Liver (tissue), 9 donors: Measurements from ENCODE around the gene GRK3. TPM values are rescaled to one million over a fixed set of nuclear protein-coding genes. Genes with fewer than 3 reads are reported as not detected.

Experiments used
- DNase-seq: peaks from one replicate; pipeline ENCODE4 v3.0.0-alpha.2; 2017; ENCODE audit warnings: low spot score
- H3K27ac ChIP-seq, 2 donors: one replicate each; pipeline ENCODE4 v1.7.0; 2013; ENCODE audit warnings: inconsistent platforms in 2 of 2, low read length in 2 of 2, control low read depth in 1 of 2, low read depth in 1 of 2, mild to moderate bottlenecking in 1 of 2
- H3K27me3 ChIP-seq, 4 donors: one replicate each; pipeline versions ENCODE4 v1.6.1 to v1.7.0; 2013; ENCODE audit warnings: low read length in 3 of 4, inconsistent platforms in 1 of 4, mild to moderate bottlenecking in 1 of 4, moderate library complexity in 1 of 4; ENCODE audit not compliant: control insufficient read depth in 4 of 4, insufficient read depth in 4 of 4
- H3K36me3 ChIP-seq, 4 donors: one replicate each; pipeline versions ENCODE4 v1.6.1 to v1.7.0; 2013; ENCODE audit warnings: low read length in 3 of 4, mild to moderate bottlenecking in 3 of 4, low read depth in 1 of 4, moderate library complexity in 1 of 4; ENCODE audit not compliant: control insufficient read depth in 4 of 4, insufficient read depth in 3 of 4
- H3K4me1 ChIP-seq, 4 donors: one replicate each; pipeline versions ENCODE4 v1.6.1 to v1.7.0; 2013; ENCODE audit warnings: low read length in 3 of 4, mild to moderate bottlenecking in 3 of 4, moderate library complexity in 1 of 4; ENCODE audit not compliant: control insufficient read depth in 4 of 4, insufficient read depth in 4 of 4
- H3K4me3 ChIP-seq, 3 donors: one replicate each; pipeline versions ENCODE4 v1.6.1 to v1.7.0; 2013; ENCODE audit warnings: low read length in 3 of 3, control low read depth in 1 of 3, low read depth in 1 of 3, mild to moderate bottlenecking in 1 of 3
- H3K9ac ChIP-seq, 2 donors: one replicate each; pipeline ENCODE4 v1.7.0; 2013; ENCODE audit warnings: low read length in 2 of 2, mild to moderate bottlenecking in 2 of 2, moderate library complexity in 2 of 2, control low read depth in 1 of 2, low read depth in 1 of 2
- H3K9me3 ChIP-seq, 4 donors: one replicate each; pipeline versions ENCODE4 v1.6.1 to v1.7.0; 2013; ENCODE audit warnings: low read length in 3 of 4; ENCODE audit not compliant: control insufficient read depth in 4 of 4
- CTCF ChIP-seq: fragments of 150-350 bp; IDR thresholded peaks from 2 replicates; pipeline ENCODE4 v1.5.1; 2017; ENCODE audit warnings: improper control_type of control experiment, low read depth, low read length; ENCODE audit not compliant: missing input control
- EGR1 ChIP-seq, 2 donors: IDR thresholded peaks; 2 replicates each; pipeline ENCODE4 v1.6.1; 2016 to 2018; ENCODE audit warnings: antibody characterized with exemption in 2 of 2, low read depth in 2 of 2
- FOXA1 ChIP-seq: IDR thresholded peaks from 2 replicates; pipeline ENCODE4 v1.6.1; 2016; ENCODE audit warnings: antibody characterized with exemption
- FOXA2 ChIP-seq: IDR thresholded peaks from 2 replicates; pipeline ENCODE4 v1.6.1; 2016; ENCODE audit warnings: antibody characterized with exemption
- GABPA ChIP-seq, 2 donors: IDR thresholded peaks in 1 of 2; conservative IDR thresholded peaks in 1 of 2; 2 replicates each; pipeline ENCODE4 v1.6.1; 2016; ENCODE audit warnings: antibody characterized with exemption in 2 of 2, mild to moderate bottlenecking in 1 of 2, moderate library complexity in 1 of 2
- HNF4A ChIP-seq, 2 donors: conservative IDR thresholded peaks; 2 replicates each; pipeline ENCODE4 v1.6.1; 2016; ENCODE audit warnings: antibody characterized with exemption in 2 of 2, mild to moderate bottlenecking in 2 of 2
- HNF4G ChIP-seq: IDR thresholded peaks from 2 replicates; pipeline ENCODE4 v1.6.1; 2016; ENCODE audit warnings: antibody characterized with exemption
- JUND ChIP-seq, 2 donors: IDR thresholded peaks; 2 replicates each; pipeline ENCODE4 v1.6.1; 2016; ENCODE audit warnings: antibody characterized with exemption in 2 of 2
- NR2F2 ChIP-seq: IDR thresholded peaks from 2 replicates; pipeline ENCODE4 v1.6.1; 2016; ENCODE audit warnings: antibody characterized with exemption
- RAD21 ChIP-seq, 2 donors: IDR thresholded peaks; 2 replicates each; pipeline ENCODE4 v1.6.1; 2016; ENCODE audit warnings: antibody characterized with exemption in 2 of 2, mild to moderate bottlenecking in 2 of 2
- REST ChIP-seq: IDR thresholded peaks from 2 replicates; pipeline ENCODE4 v1.6.1; 2016; ENCODE audit warnings: antibody characterized with exemption, mild to moderate bottlenecking
- RXRA ChIP-seq, 2 donors: IDR thresholded peaks; 2 replicates each; pipeline ENCODE4 v1.6.1; 2017 to 2018; ENCODE audit warnings: antibody characterized with exemption in 2 of 2, mild to moderate bottlenecking in 1 of 2
- SP1 ChIP-seq: IDR thresholded peaks from 2 replicates; pipeline ENCODE4 v1.6.1; 2018; ENCODE audit warnings: antibody characterized with exemption, mild to moderate bottlenecking
- TAF1 ChIP-seq: conservative IDR thresholded peaks from 2 replicates; pipeline ENCODE4 v1.6.1; 2016; ENCODE audit warnings: antibody characterized with exemption, mild to moderate bottlenecking
- YY1 ChIP-seq: IDR thresholded peaks from 2 replicates; pipeline ENCODE4 v1.6.1; 2016; ENCODE audit warnings: antibody characterized with exemption, mild to moderate bottlenecking
- ZBTB33 ChIP-seq: IDR thresholded peaks from 2 replicates; pipeline ENCODE4 v1.6.1; 2016; ENCODE audit warnings: antibody characterized with exemption
- WGBS: extraction: QIAGEN DNeasy Blood & Tissue Kit; methylation state at CpG from one replicate; pipeline ENCODE4 v1.1.7; 2013; 5-methylcytosine and 5-hydroxymethylcytosine counted together
- polyA plus RNA-seq, 2 donors: library from polyadenylated mRNA; stranded (reverse) in 1 of 2; unstranded in 1 of 2; fragments of 200-250 nt in 1 of 2; fragments of >200 nt in 1 of 2; fragmentation: Nextera tagmentation in 1 of 2; extraction: Ambion mirVana in 1 of 2; gene quantifications; one replicate each; pipeline versions ENCODE4 v1.2.1 to v1.2.3, GENCODE V29; 2013 to 2015
- total RNA-seq, 2 donors: library from RNA; depleted of rRNA; stranded (reverse); fragments of >200 nt; gene quantifications; one replicate each; pipeline ENCODE4 v1.2.3, GENCODE V29; 2014
- donor health status: healthy.
- donor health status: healthy.
- donor health status: healthy.
- donor health status: healthy.
- donor health status: healthy.

Gene GRK3
- total and polyA plus RNA-seq, 4 donors = 0.79 to 6.5 (median 2.4) TPM

GRCh38 chr22:25628494-25628893, 64.0 kb downstream of the GRK3 start:
- Histone ChIP-seq H3K27me3 (no peaks in the 10 kb centered on the region), H3K4me3 (no peak overlapping the region)
- 74% methylated on average over 3 of the region's 3 CpGs for WGBS

GRCh38 chr22:25629613-25630012, 65.1 kb downstream of the GRK3 start:
- no peaks in the 10 kb centered on the region for H3K9me3 ChIP-seq
- 83% methylated on average over 2 of the region's 2 CpGs for WGBS
- no peak overlapping the region for H3K27ac ChIP-seq
- H3K9ac ChIP-seq = no peak overlapping the region
- no peaks in the 10 kb centered on the region for H3K36me3 ChIP-seq
- H3K27me3 ChIP-seq = no peaks in the 10 kb centered on the region
- H3K4me3 ChIP-seq = no peak overlapping the region
- no peak for DNase-seq
- H3K4me1 ChIP-seq = no peaks in the 10 kb centered on the region
- TF ChIP-seq HNF4G = no peak
- no peak for TF ChIP-seq RXRA (IDR thresholded peaks at IDR 0.05)
- TF ChIP-seq CTCF = no peak
- no peak for TF ChIP-seq JUND (IDR thresholded peaks at IDR 0.05)
- no peak for TF ChIP-seq RAD21 (IDR thresholded peaks at IDR 0.05)
- no peak for TF ChIP-seq GABPA (IDR thresholded peaks at IDR 0.05 in 1 of 2, conservative IDR thresholded peaks at IDR 0.05 in 1 of 2)
- TF ChIP-seq EGR1 (IDR thresholded peaks at IDR 0.05; ENCODE audit: low read depth in 2 of 2) = no peak
- no peak for TF ChIP-seq FOXA2
- no peak for TF ChIP-seq ZBTB33

More at GRCh38 chr22:25628494-25628893, 64.0 kb downstream of the GRK3 start:
- no peak overlapping the region for H3K9ac ChIP-seq
- no peaks in the 10 kb centered on the region for H3K9me3 ChIP-seq
- H3K27ac ChIP-seq = no peak overlapping the region
- no peaks in the 10 kb centered on the region for H3K4me1 ChIP-seq
- DNase-seq = no peak
- H3K36me3 ChIP-seq = no peaks in the 10 kb centered on the region
- TF ChIP-seq YY1 (no peak), REST (no peak), HNF4A (conservative IDR thresholded peaks at IDR 0.05) (no peak), ZBTB33 (no peak), FOXA2 (no peak), GABPA (IDR thresholded peaks at IDR 0.05 in 1 of 2, conservative IDR thresholded peaks at IDR 0.05 in 1 of 2) (no peak), RXRA (IDR thresholded peaks at IDR 0.05) (no peak), RAD21 (IDR thresholded peaks at IDR 0.05) (no peak), JUND (IDR thresholded peaks at IDR 0.05) (no peak), HNF4G (no peak), EGR1 (IDR thresholded peaks at IDR 0.05; ENCODE audit: low read depth in 2 of 2) (no peak), TAF1 (no peak), FOXA1 (no peak), NR2F2 (no peak), SP1 (no peak)
